ENCODE data around the gene MROH2B.
"Not testable (repeated sequence)": the region's sequence is repeated elsewhere in the genome, so short reads cannot be mapped to it uniquely, and the experiment has no call there.

MROH2B gene

DNA sequence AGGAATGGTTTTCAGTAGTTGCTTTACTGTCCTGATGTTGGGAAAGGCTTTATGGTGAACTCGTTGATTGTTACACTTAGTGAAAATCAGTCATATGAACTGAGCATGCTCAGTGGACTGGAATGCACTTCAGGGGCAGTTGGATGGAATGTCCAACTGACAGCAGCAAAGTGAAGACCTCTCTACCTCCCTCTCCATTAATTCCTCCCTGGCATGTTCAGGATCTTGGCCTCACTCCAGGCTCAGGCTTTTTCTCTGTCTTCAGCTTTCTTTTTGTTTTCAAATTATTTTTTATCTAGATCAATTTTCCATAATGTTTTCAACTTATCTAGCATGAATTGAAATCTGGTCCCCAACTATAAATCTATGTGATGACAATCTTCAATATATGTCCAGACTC lies at the start of gene MROH2B:
MROH2B (minus strand) TSS at position 101 of the 400 bp plus-strand sequence. CDS start 490 bp downstream, outside the sequence.
- no peak for DNase-seq

DNA sequence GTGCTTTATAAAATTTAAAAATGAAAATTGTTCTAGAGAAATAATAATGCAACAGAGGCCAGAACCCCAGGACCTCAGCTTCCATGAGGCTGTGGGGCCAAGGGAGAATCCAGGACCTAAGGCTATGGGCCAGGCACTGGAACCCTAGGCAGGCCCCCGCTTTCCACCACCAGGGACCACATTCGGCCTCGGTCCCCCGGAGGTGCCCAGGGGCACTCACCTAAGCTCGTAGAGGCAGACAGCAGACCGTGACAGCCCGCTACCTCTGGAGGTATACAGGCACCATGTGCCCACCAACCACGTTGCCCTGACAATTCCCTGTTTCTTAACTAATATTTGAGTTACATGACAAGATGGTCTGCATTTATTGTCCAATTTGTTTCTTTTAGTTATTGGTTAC lies 49.5 kb upstream of the MROH2B start:
- no peak for DNase-seq

DNA sequence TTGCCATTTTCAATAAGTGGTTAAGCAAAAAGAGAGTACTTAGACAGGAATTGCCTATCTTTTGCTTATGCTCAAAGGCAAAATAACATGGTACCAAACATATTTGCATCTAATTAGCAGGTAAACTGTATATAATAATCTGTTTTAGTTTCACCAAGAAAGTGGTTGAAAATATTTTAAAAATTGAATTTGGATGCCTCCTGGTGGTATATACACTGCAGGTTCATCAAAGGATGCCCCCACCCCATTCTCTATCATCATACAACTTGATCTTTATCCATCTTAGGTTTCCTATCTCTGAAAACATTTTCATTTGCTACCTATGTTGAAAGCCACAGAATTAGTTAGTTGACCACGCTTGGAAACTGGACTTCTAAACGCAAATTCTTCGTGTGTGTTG lies 47.0 kb upstream of the MROH2B start:
- no peak for DNase-seq

DNA sequence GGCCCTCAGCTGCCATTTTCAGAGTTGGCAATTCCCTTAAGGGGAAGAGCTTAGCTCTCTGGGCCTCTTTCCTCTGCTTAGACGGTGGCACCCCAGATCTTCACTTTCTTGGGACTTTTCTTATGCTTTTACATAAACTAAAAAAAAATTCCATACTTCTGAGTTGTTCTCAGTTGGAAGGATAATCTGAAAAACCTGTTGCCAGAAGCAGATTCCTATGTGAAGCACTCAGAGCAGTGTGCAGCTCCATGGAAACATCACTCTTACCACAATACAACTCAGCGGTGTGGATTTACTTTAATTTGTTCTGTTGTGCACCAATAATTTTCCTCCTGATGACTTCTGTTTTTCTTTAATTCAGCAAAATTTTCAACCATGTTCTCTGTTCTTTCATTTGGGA lies 44.1 kb upstream of the MROH2B start:
- no peak for DNase-seq

DNA sequence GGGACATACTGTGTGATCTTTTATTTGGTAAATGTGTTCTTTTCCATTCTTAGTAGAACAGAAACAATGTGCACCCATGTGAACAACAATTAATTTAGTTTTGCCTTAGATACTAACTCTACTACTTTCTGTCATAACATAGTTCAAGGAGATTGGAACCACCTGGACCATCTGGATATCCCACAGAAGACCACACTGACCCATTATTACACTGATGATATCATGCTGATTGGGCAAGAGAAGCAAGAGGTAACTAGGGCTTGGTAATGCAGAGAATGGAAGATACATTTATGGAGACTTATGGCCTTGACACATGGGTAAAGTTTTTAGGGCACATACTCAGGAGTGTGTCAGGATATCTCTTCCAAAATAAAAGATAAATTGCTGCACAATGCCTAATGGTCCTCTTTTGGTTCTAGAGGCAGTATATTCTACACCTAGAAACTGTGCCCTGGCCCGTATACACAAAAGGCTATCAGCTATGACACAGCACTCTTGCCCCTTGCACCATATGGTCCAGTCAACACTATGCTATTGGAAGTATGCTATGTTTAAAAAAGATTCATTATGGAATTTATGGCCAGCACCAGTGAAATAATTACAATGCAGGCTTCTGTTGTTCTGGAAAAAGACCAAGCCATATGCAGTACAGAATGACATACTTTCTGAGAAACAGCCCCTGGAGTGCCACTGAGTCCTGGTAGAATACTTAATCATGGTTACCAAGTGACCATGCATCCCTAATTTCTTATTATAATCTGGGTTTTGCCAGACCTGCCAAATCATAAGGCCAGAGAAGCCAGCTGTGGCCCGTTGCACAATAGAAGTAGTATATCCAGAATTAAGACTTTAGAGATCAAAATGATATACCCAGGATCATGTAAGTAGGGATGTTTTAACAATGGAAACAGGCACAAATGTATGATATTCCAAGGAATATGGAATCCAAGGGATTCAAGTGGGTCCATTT lies 41.6 kb upstream of the MROH2B start:
- no peak for DNase-seq

- no peak for DNase-seq
Observed at GRCh38 chr5:41109186-41109585, 38.0 kb upstream of the MROH2B start.

GRCh38 chr5:41102341-41102740 lies 31.2 kb upstream of the MROH2B start:
- no peak for DNase-seq

- DNase-seq, result no peak
Observed at GRCh38 chr5:41097642-41098041, 26.5 kb upstream of the MROH2B start.

DNA sequence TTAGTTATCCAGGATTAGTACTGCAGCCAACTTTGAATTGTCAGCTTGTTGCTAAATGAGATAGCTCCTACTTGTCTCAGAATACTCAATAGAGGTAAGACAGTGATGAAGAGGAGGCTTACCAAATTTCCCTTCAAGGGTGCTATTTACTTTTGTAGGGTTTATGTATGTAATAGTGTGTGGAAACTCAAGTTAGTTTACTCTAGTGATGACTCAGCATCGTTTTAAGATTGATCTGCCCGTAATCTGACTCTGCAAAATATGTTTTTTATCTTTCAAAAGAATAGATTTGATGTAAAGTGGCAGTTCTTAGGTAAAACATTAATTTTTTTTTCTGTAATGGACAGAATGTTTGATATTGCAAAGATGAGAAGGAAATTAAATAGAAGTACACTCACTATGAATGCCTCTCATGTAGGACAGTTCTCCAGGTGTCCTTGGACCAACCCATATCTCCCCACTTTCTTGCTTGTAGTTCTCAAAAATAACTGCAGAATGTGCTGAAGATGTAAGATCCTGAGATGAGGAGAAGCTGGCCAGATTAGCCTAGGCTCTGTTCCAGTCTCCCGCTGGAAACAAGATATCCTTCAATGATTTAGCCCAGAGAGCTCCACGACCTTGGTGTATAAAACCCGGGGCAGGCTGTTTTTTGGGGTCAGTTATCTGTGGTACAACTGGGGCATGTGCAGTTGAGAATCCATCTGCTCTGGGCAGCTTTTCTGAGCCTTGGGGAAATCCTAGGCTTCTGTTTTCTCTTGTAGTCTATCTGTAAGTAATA lies 24.4 kb upstream of the MROH2B start:
- no peak for DNase-seq

DNA sequence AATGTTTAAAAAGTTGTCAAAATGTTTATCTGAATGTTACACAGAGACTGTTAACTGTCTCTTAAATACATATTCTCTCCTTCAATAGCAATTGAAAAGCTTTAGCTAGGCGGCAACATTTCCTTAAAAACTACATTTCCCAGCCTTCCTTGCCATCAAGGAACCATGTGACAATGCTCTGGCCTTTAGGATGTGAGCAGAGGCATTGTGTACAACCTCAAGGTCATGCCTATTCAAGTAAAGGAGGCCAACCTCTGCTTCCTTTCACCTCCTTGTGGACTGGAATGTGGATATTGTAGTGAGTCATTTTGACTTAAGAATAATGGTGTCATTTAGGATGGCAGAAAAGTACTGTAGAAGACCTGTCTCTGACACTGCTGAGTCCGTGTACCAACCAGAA lies 23.7 kb upstream of the MROH2B start:
- DNase-seq, result no peak

- no peak for DNase-seq
Observed at GRCh38 chr5:41093803-41094202, 22.7 kb upstream of the MROH2B start.

DNA sequence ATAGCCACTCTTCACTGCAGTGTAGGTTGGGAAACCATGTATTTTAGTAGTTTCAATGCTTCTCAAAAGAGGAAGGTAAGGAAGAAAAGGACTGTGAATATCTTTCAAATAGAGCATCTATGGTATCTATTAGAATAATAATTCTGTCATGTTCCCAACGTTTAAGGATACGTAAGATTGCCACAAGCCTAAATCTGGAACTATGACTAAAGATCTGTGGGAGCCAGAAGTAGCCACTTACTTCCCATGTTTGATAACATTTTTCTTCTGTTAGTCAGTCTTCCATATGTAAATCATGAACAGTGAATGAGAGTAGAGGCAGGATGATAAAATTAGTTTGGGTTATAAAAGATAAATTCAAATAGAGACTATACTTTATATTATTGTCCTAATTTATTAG lies 16.3 kb upstream of the MROH2B start:
- DNase-seq, result no peak

- DNase-seq, result no peak
Observed at GRCh38 chr5:41083306-41083705, 12.2 kb upstream of the MROH2B start.

DNA sequence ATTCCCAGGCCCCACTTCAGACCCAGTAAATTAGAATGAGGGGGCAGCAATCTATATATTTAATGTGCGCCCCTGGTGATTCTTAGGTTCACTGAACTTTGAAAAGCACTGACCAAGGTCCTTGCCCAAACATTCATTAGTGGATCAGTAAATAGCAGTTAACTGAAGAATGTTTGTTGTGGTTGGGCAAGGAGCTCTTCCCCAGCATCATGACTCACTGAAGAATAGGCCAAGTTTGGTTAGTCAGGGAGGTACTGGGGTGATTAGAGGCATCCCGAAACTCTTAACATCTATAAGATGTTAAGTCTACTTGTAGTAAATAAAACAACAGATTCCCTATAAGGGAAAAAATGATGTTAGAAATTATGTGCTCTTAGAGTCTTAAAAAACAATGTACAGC lies 833 bp upstream of the MROH2B start:
- no peak for DNase-seq

DNA sequence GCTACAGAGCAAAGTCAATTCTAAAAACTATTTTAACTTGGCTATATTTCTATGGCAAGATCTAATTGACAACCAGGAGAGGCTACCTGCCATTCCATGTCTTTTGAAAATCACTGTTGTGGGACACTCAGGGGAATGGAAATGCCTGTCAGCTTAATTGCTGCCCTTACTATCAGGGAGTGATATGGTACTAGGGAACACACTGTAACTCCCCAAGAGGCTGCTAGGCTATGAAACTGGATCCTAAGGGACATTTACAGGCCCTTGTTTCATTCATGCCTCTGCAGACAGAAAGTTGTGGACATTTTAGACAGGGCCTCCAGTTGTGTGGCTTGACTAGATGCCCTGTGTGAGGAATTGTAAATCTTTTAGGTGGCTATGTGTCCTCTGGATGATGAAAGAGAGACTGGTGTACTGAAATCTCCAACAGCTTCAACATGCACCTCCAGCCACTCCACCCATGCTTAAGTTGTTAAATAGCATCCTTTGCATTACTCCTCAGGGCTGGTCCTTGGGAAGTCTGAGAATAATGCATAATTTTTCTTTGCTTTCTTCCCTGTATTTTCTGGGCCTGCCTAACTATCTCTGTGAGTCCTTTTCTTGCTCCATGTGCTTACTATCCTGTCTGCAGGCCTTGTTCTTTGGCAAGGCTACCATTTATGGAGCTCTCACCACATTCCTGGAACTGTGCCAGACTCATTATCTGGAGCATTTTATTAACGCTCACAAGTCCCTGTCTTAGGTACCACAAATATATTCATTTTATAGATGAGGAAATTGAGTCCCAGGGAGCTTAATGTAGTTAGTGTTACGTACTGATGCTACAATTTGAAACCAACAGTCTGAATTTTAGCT lies 3.2 kb downstream of the MROH2B start:
- DNase-seq, result no peak

DNA sequence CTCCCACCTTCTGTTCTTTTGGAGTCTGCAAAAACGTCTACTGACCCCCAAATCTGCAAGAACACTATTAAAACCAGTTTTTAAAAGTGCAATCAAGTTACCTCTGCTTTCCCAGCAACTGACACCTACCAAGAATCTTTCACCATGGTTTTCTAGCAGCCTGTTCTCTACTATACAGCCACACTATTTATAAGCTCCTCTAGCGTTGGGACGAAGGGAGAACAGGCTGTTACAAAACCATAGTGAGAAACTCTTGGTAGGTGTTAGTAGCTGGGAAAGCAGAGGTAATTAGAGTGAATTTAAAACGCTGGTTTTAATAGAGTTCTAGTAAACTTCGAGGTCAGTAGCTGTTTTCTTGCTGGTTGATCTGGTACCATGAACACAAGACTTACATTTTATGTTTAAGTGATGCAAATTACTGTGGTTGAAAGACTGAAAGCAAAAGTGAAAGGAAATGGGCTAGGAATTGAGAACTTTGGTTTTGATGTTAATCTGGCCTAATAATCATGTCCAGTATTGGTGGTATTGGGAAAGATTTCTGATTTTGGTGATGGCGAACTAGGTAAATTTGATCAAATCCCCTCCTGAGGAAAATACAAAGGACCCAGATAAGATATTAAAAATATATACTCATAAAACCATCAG lies 5.3 kb downstream of the MROH2B start:
- DNase-seq, result no peak

- no peak for DNase-seq
Observed at GRCh38 chr5:41057940-41058339, 13.2 kb downstream of the MROH2B start.

DNA sequence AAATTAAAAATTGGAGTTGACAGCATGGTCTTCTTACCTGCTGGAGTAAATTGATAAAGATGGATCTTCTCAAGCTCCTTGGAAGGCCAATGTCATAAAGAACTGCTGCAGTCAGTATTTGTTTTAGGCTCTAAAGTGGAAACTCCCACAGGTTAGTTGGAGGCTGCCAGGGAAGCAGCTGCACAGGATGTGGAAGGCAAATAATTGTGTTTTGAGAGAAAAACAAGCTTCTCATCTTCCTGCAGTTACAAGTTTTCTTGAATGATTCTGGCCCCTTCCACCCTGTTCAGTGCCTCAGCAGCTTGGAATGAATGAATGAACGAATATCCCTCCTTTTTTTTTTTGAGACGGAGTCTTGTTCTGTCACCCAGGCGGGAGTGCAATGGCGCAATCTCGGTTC lies 13.9 kb downstream of the MROH2B start:
- no peak for DNase-seq

DNA sequence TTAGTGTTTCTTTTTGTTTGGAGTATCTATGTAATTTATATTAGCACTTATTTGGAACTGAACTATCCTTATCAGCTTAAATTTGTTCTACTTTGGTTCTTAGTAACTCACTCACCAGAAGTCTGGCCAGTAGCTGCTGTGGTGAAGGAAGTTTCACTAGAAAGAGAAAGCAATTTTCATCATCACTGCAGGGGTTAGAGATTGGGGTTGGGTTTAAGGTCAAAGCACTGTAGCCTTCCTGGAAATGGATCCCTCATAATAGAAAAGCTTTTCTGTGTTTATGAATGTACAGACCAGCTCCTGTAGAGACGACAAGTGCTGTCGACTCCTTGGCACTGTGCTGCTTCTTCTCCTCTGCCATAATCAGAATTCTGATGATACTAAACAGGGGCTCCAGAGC lies 22.2 kb downstream of the MROH2B start:
- no peak for DNase-seq

DNA sequence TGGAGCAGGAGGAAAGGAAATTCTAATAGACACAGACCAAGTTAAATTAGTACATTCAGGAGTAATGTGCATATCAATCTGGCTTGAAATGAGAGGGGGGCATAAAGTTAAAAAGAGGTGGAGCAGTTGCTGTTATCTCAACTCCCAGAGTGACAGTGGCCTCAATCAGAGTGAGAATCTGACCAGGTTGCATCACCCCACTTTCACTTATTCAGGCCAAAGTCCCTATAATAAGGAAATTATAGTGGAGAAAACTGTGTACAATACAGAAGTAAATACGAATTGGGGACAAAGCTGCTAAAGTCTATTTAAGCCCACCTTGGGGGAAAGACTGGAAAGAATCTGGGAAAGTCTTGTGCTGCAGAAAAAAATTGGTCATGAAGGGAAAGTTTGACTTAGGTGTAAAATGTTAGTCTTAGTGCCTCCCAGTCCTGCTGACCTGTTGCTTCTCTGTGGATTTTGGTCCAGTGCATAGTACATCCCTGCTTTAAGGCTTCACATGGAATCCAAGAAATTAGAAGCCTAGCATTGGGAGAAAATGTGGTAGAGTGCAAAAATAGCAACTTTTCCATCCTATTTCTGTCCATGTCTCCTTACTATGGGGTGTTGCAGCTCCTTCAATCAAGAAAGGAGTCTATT lies 27.9 kb downstream of the MROH2B start:
- DNase-seq, result no peak

DNA sequence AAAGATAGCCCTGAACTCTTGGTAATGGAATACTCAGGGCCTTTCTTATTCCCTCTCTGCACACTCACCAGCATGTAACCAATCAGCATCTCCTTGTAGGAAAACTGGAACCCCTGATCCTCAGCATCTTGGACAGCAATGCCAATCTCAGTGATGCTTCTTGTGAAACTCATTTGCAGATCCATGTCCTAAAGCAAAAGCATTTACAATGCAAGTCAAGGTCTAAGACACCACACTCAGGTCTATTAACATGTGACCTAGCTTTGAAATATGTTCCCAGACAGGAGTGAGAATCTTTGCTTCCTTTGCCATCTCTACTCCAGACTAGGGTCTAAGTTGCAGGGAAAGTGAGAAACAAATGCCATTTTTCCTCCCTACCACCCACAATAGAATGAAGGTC lies 38.2 kb downstream of the MROH2B start:
- no peak for DNase-seq

DNA sequence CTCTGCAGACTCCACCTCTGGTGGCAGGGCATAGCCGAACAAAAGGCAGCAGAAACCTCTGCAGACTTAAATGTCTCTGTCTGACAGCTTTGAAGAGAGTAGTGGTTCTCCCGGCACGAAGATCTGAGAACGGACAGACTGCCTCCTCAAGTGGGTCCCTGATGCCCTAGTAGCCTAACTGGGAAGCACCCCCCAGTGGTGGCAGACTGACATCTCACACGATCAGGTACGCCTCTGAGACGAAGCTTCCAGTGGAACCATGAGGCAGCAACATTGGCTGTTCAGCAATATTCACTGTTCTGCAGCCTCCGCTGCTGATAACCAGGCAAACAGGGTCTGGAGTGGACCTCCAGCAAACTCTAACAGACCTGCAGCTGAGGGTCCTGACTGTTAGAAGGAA lies 48.5 kb downstream of the MROH2B start:
- DNase-seq, result not testable (repeated sequence)

All from NCI-H526 treated with DMSO at 0.1 percent for 48 hours (cell line).